GM19468 (cell line): ENCODE data around the gene DPP4.
"Not testable (repeated sequence)": the region's sequence is repeated elsewhere in the genome, so short reads cannot be mapped to it uniquely, and the experiment has no call there.

Experiments used
- ATAC-seq: cut with Tn5 transposase; IDR thresholded peaks from one replicate; pipeline ENCODE4 v1.9.1; 2021; ENCODE audit warnings: mild to moderate bottlenecking, moderate library complexity, moderate number of reproducible peaks; ENCODE audit not compliant: unreplicated experiment; ENCODE audit errors: extremely low read depth

The DPP4 gene

GRCh38 chr2:162061021-162061420, 13.0 kb downstream of the DPP4 start:
- no peak for ATAC-seq

DNA sequence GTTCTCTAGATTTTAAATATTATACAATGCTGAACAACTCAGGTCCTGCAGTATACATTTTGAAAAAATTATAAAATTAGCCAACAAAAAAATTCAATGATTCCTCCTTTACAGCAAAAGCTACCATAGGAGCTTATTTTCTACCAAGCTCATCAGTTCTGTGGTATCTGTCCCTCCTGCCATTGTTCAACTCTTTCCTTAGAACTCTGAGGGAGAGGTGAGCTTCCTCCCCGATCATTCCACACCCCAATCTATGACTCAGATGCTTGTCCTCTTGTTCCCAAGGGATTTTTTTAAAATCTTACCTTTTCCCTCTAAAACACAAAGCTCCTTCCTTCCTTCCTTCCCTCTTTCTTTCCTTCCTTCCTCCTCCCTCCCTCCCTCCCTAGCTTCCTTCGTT, 13.5 kb downstream of the DPP4 start:
- no peak for ATAC-seq

GRCh38 chr2:162058973-162059668, 14.9 kb downstream of the DPP4 start:
- ATAC-seq: peak; percentile 86

DNA sequence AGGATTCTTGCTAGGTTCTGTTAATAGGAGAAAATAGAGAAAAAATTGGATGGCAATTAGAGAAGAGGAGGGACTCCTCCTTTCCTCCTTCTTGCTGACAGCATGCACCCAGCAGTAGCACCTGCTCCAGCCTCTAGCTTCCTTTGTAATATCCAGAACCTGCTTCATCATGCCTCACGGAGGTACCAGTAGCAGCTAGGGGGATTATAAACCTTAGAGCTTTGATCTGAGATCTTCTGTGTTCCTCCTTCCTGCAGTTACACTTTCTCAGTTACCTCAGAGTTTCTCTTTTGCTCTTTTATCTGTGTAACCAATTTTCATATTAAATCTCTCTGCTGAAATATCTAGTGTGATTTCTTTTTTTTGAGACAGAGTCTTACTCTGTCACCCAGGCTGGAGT, 16.6 kb downstream of the DPP4 start:
- ATAC-seq: no peak

- no peak for ATAC-seq
Observed at GRCh38 chr2:162056796-162057399, 17.1 kb downstream of the DPP4 start.

DNA sequence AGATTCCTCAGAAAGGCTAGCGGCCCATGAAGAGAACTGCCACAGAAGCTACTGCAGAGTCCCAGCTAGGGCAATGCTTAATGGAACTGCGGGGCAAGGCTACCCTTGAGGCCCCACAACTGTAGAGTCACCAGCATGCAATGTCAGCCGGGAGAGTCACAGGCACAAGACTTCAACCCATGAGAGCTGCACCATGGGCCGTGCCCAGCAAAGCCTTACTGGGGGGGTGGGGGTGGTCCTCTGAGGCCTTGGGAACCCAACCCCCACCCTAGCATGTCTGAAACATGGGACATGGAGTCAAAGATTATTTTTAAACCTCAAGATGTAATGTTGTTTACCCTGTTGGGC, 20.2 kb downstream of the DPP4 start:
- no peak for ATAC-seq

DNA sequence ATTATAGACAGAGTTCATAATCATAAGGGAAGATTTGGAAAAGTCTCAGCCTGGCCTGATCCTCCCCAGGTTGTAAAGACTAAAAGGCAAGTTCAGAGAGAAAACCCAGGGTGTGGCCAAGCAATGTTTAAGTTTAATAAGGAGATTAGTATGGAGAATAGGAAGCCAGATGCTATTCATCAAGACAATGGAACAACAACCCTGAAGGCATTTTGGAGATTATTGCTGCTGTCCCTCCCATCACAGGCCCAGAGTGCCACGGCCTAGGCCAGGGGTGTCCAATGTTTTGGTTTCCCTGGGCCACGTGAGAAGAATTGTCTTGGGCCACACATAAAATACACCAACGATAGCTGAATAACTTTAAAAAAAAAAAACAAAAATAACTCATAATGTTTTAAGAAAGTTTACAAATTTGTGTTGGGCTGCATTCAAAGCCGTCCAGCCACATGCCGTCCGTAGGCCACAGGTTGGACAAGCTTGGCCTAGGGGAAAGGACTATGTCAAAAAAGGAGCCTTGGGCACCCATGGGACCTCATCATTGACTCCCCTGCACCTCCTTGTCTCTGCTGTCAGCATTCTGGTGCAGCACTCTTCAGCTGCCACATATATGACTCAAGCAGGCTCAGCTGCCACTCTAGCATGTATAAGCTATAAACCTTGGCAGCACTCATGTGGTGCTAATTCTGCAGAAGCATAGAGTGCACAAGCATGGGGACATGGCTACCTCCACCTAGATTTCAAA, 20.8 kb downstream of the DPP4 start:
- no peak for ATAC-seq

GRCh38 chr2:162050513-162050961, 23.5 kb downstream of the DPP4 start:
- no peak for ATAC-seq

DNA sequence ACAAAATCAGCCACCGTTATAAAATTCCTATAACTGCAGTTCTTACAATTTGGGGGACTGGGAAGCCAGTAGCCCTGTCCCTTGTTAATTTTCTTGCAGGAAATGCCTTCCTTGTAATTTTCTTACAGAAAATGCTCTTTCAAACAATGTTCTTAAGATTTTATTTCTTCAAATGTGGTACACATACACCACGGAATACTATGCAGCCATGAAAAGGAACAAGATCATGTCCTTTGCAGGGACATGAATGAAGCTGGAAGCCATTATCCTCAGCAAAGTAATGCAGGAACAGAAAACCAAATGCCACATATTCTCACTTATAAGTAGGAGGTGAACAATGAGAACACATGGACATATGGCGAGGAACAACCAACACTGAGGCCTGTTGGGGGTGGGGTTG, 24.9 kb downstream of the DPP4 start:
- not testable (repeated sequence) for ATAC-seq

GRCh38 chr2:162044586-162044985, 29.4 kb downstream of the DPP4 start:
- no peak for ATAC-seq

DNA sequence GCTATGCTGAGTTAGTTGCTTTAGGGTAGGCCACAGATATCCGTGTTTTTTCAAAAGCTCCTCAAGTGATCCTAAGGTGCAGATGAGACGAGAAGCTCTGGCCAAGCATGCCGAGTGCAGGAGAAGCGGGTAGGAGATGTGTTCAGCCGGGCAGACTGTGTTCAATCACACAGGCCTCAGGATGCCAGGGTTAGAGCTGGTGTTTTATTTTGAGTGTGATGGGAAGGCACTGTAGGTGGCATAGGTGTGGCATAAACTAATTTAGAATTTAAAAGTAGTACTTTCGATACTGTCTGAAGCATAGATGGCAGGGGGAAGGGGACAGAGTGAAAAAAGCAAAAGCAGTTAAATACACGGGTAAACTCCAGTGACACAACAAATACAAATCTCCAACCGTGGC, 30.9 kb downstream of the DPP4 start:
- no peak for ATAC-seq

GRCh38 chr2:162041485-162041884, 32.5 kb downstream of the DPP4 start:
- no peak for ATAC-seq

DNA sequence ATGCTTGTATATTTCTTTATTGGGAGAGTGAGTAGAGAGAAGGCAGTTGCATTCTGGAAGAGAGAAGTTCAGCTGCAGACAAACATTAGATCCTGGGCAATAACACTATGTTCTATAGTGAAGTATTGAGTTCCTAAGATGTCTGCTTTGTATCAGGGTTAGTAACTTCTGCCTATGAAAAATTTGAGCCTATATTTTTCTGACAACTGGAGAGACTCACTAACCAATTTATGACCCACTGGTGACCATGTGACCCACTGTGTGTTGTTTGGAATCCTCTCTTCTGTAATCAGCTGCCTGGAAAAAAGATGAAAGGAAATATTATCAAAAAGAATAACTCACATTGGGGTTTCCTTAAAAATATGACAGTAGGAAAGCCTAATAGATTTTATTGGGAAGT, 35.3 kb downstream of the DPP4 start:
- ATAC-seq: no peak

DNA sequence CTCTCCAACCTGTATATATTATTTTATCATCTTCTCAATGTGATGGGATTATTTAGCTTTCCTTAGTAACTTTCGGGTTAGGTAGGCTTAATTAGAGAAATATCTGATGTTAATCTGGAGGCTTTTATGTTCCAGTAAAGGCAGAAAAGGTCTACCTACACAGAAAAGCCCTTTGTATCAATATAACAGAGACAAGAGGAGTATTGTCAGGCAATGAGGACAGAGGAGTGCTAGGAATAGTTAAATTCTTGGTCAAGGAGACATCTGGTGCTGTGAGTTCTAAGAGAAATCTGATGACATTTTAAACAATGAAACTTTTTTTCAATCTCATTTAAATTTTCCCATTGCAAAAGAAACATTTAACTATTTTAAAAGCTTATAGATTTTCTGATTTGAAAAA, 36.1 kb downstream of the DPP4 start:
- no peak for ATAC-seq

DNA sequence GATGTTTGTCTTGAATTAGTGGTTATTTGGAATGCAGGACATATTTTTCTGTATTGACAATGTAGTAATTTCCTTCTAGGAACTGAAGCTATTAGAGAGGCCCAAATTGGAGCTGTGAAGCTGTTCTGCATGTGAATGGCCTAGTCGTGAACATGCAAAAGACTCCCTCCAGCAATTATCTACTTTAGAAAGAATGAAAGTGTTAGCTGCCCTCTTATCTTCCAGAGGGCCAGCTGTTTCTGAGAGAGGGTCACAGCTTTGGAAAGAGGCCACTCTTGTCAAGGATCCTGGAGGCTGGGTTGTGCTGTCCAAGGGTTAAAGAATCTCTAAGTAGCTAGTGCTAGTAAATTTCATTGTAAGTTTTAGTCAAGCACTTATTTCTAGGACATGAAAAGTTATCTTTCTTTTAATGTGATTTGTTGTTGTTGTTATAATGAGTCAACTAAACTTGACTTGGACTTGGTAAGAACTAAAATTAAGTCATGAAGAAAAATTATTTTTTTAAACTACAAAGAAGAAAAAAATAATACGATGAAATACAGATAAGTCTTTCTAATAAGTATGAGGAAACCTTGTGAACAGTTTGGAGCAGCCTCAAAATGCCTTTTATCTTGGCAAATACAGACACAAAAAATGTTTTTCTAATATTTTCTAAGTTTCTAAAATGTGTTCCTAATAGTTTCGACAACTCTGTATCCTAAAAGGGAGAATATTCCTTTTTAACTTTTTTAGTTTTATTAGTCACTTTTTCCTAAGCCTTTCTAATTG, 36.8 kb downstream of the DPP4 start:
- ATAC-seq: no peak

- no peak for ATAC-seq
Observed at GRCh38 chr2:162035981-162036380, 38.0 kb downstream of the DPP4 start.

- no peak for ATAC-seq
Observed at GRCh38 chr2:162030363-162031190, 43.4 kb downstream of the DPP4 start.

DNA sequence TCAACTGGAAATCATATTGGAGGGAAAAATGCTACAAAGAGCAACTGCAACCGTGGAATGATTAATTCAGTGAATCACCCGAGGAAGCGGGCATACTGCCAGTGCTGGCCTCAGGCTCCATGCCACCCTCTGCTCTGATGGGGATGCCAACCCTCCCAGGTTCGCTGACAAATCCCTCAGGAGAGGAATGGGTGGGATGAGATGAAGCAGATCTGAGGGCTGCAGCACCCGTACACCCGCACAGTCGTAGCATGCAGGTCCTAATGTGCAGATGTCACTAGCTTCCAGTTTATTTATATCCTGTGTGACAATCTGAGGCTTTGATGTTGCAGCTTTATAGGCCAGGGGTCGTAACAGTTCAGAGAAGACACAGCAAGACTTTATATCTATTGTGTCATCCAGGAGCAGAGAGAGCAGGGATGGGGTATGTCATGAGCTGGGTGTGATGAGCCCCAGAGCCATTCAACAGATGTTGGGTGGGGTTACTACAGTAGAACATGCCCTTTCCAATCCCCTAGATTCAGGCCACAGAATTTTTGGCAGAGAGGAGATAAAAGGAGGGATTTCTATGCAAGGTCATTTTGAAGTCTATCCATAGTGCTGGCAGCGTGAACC, 44.6 kb downstream of the DPP4 start:
- no peak for ATAC-seq

- no peak for ATAC-seq
Observed at GRCh38 chr2:162028511-162028910, 45.5 kb downstream of the DPP4 start.
